Stimulated activated CD4-positive, alpha-beta T cell treated with anti-CD3 and anti-CD28 coated beads, Interleukin-12 subunit alpha, Interleukin-12 subunit beta, amount 100 ng/mL, for 48 hours (primary cell): Measurements from ENCODE around the gene SLC9A3.
"Not testable (repeated sequence)": the region's sequence is repeated elsewhere in the genome, so short reads cannot be mapped to it uniquely, and the experiment has no call there.

ENCODE experiments used
- DNase-seq, 3 donors: peaks; one replicate each; pipeline ENCODE4 v3.0.0-alpha.2; 2020; ENCODE audit warnings: low read depth in 2 of 3, low spot score in 1 of 3

SLC9A3 gene

DNA sequence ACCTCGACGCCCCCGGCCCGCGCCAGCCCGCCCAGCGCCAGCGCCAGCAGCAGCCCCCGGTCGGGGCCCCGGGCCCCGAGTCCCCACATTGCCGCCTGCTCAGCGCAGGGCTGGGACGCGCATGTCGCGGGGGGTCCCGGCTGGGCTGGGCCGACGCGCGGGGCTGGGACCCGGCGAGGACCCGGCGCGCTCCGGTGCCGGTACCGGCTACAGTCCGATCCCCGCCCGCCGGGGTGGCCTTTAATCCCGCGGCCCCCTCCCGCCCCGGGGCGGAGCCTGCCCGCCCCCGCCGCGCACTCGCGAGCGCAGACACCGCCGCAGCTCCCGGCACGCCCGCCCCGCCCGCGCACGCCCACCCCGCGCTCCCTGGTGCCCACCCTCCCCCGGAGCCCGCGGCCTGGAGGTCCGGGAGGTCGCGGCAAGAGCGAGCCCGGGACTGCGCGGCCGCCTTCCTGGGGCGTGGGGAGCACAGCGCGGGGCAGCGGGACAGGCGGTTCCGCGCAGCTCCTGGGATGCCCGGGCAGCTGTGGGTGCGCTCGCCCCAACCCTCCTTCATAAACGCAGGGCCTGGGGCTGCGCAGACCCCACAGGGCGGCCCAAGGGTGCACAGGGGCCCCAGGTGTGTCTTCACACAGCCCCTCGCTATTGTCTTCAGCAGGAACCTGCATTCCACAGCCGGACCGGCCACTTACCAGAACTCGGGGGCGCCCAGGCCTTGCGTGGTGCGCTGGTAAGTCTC is at the start of gene SLC9A3:
TSS of gene SLC9A3 (minus strand) at position 216 of the 739 bp plus-strand sequence.
- no peak for DNase-seq

DNA sequence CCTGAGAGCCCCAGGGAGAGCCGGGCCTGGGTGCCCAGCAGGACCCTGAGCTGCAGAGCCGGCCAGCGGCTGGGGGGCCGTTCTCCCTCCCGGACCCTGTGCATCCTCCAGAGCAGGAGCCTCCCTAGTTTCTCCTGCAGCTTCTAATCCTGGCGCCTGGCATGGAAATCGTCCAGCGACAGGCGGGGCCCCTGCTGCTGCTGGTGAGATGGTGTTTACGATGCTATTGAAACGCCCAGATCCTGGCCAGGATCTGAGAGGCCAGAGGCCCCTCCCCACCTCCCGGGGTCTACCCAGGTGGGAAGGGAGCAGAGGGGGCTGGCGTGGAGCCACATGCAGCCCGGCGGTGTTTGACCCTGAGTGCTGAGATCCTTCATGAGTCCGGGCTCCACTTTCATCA is 49.7 kb upstream of the SLC9A3 start:
- no peak for DNase-seq

DNA sequence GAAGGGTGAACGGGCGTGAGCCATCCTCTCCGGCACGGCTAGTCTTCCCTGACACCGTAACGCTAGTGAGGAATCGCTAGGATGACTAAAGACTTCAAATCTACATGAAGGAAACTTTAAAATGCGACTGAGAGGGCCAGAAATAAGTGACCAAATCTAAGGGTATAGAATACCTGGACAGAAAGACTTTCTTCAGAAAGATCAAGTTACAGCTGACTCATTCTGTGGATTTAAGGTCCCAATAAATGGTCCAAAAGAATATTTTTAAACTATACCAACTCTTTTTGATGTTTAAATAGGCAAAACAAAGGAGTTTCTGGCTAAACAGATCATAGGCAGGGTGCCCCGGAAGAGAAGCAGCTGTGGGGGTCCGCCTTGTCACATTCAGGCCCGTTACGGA is 49.0 kb upstream of the SLC9A3 start:
- DNase-seq = no peak

DNA sequence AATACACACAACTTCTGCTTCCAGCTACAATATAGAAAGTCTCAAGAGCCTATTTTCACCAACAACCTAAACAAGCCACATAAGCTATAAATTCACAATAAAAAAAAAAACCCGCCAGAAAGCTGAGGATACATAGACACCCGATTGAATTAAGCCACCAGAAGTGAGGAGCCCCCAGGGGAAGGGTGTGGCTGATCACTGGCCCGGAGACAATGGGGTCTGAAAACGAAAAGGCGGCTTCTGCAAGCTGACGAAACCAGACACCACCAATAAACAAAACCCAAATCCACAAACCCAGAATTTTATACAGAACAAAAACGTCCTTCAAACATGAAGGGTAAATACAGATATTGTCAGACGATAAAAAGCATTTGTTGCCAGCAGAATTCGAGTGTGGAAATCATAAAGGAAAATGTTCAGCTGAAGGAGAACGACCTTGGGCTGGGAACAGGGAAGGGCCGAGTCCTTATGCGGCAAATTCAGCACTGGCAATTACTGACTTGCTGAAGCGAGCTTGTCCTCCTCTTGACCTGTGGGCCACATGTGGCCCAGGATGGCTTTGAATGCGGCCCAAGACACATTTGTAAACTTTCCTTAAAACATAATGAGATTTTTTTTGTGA is 48.3 kb upstream of the SLC9A3 start:
- no peak for DNase-seq

DNA sequence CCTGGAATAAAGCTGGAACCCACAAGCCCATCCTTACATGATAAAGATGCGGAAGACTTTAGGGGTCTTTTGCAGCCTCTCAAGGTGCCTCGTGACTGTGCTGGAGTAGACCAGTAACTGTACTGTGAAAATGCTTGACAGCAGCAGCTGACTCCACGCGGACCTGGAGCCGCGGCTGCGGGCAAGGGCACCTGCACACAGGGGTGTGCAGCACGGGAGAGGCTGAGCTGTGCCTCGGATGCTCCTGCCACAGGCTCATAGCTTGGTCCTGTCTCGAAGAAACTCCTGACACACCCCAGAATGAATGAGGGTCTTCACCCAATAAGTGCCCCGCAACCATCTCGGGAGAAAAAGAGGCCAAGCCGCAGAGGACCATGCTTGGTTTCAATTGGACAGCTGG is 47.5 kb upstream of the SLC9A3 start:
- DNase-seq = no peak

DNA sequence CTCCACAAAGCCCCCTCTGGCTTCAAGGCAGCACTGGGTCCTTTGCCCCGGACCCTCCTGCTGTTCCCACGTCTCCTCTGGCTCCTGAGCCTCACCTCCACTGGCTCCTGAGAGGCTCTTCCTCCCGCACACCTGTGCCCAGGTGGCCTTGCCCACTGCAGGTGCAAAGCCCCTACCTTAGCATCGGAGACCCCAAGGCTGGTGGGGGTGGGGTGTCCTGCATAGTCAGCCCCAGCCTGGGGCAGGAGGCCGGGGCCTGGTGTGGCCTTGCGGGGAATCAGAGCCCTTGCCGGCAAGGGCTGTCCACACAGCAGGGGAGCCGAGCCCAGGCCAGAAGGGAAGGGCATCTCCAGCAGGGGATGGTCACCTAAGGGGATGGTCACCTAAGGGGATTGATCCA is 46.6 kb upstream of the SLC9A3 start:
- DNase-seq = no peak

DNA sequence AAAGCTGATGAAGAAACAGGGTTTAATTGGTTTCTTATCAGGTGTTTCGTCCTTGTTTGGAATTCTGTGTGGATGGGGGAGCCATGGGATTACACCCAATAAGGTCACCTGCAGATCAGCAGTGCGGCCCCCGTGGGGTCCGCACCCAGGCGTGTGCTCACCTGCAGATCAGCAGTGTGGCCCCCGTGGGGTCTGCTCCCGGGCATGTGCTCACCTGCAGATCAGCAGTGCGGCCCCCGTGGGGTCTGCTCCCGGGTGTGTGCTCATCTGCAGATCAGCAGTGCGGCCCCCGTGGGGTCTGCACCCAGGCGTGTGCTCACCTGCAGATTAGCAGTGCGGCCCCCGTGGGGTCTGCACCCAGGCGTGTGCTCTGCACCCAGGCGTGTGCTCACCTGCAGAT is 46.2 kb upstream of the SLC9A3 start:
- no peak for DNase-seq

DNA sequence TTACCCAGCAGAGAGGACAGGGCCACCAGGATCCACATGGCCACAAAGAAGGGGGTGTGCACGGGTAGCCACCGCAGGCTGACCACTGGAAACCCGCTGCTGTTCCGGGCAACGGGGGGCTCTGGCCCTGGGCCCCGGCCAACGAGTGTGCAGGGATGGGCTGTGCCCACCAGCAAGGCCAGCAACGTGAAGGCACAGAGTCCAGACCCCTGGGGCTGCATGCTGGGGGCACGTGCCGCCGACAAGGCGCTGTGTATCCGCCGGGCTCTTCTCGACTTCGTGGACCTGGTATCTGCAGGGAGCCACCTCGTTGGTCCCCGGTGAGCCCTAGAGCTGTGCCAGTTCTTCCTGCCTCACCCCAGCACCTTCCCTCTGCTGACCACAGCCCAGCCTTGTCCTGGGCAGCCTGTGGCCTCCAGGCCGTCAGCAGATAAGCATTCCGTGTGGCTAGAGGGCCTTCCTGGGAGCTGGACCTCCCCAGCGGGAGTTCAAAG is 45.7 kb upstream of the SLC9A3 start:
- DNase-seq = no peak

DNA sequence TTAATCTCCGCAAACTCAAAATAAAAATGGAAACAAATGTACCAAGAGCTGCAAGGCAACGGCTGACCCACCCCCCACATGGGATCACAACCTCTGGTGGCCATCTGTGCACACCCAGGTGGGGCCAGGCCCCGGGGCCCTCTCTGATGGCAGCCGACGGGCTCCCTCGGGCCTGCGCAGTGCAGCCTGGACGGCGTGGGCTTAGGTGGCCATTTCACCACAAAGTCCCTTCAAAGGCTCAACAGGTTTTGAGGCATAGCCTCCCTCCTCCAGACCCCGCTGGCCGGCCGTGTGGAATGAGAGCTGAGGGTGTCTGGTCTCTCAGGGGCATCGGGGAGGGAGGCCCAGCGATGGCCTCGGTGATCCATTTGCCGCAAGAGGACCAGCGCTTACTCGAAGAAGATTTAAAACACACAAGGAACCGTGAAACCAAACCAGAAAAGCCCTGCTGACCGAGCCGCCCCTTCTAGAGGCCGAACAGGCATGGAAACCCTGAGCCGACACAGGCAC is 45.2 kb upstream of the SLC9A3 start:
- DNase-seq = no peak

DNA sequence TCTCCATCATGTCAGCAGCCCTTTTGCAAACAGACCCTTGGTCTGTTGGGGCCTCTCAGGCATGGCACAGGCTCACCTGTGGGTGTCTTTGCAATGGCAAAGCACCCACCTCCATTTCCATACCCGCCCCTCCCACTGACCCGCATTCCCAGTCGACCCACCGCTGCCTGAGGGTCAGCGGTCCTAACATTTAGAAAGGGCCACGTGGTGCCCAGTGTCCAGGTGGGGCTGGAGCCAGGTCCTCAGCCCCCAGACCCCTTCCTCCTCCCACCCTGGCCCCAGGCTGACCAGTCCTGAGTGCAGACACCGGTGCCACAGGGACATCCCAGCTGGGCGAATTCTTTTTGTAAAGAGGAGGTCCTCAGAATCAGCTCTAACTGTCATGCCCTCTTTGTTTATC is 44.6 kb upstream of the SLC9A3 start:
- DNase-seq = no peak

DNA sequence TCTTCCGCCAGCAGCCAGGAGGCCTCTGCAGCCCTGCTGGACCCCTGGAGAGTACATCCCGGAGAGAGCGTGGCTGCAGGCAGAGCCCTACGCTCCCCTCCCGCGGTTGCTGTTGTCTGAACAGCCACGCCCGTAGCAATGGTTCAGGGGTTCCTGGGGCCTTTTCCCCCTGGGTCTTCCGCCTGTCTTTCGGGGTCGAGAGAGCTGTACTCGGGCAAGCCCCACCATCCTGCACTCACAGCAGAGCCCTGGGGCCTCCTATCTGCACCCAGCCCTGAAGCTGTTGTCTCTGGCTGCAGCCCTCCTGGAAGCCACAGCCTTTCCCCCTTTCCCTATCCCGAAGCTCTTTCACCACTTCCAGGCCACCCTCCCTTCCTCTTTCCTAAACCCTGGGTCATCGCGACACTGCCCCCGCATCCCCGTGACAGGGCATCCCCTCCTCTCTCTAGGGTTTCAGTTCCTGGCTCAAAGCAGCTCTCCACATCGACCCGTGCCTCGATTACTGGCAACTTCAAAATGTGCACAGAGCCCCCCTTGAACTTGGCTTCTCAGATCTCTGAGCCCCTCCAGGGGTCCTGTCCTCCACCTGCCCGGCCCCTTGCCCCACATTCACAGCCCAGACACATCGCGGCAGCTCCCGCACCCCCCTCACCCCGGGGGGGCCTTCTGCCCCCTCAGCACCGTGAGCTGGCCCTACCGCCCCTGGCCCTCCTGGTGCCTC is 44.0 kb upstream of the SLC9A3 start:
- no peak for DNase-seq

DNA sequence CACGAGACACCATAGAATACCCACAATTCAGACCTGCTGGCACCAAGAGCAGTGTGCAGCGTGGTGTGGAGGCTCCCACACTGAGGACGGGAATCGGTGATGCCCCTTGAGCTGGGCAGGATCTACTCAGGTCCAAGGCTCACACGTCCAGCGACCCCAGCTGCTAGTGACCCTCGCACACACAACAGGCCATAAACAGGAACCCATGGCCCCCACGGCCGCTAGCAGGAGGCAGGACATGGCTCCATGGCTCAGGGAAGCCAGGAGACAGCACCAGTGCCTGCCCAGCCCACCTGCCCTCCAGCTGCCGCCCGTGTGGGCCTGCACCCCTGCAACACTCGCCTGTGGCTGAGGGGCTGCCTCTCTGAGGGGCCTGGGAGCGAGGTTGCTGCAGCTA is 43.4 kb upstream of the SLC9A3 start:
- no peak for DNase-seq

DNA sequence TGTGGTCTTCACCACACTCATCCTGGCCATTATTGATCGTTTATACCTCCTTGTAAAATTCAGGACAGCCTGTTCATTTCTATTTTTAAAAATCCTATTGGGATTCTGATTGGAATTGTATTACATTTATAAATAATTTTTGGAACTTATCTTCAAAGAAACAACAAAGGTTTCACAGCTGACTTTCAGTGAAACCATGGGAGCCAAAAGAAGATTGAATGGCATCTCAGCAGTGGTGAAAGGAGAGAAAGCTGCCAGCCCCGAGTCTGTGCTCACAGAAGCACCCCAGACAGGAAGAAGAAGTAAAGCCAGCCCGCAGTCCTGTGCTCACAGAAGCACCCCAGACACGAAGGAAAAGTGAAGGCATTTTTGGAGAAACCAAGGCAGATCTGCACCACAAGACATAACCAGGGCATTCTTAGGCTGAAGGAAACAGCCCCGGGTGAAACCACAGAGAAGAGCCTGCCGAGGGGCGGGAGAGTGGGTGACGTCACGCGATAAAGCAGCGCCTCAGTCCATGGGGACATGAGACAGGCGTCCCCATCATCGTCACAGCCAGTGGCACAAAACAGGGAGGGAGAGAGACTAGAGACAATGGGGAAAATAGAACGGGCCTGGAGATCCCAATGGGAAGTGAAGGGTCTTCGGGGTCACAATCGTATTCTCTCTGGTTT is 42.5 kb upstream of the SLC9A3 start:
- no peak for DNase-seq

DNA sequence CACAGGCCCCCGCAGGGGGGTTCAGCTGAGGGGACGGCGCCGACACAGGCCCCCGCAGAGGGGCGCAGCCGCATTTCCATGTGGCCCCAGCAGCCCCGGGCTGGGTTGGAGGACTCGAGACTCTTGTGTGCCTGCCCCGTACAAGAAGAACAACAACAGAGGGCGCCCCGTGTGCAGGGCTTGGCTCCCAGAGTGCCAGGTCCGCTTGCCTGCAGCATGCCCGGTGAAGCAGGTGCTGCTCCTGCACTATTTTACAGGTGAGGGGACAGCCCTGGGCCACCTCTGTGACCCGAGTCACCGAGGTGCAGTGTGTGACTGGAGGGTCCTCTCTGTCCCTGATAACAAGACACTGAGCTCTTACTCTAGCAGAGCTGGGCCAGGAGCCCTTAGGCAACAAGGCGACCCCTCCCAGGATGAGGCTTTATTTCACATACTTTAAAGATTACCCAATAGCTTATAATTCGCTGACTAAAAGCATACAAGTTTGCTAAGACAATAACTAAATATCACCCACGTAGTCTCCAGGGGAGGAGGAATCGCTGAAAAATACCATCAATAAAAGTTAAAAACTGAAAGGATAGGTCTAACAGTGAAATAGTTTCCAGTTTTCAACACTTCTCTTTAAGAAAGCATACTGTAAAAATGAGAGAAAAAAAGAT is 41.7 kb upstream of the SLC9A3 start:
- DNase-seq = no peak

DNA sequence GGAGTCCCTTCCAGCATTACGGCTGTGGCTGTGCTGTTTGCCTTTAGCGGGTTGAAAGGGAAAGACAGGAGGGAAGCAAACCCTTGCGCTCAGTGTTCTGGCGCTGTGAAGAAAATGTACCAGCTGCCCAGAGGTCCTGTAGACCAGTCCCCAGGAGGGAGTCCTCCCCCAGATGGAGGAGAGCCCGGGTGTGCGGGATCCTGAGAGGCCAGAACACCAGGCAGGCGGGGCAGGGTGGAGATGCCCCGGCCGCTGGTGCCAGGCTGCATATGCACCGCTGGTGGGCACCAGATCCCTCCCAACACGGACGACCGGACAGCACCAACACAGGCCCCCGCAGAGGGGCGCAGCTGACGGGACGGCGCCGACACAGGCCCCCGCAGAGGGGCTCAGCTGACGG is 37.2 kb upstream of the SLC9A3 start:
- DNase-seq = no peak

DNA sequence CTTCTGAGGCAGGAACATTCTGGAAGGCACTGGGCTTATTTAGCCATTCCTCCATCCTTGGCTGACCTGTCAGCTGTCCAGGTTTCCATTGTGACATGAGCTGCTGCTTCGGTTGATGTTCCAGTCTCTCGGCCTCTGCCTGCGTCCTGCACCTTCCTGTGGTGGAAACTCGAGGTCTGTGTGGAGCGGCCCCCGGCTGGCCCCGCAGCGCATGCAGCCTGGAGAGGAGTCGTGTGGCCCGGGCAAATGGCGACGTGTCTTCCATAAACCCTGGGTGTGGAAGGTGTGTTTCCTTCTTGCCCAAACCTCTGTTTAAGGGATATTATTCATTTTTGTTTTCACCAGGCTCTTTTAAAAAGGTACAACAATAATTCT is 36.5 kb upstream of the SLC9A3 start:
- no peak for DNase-seq

DNA sequence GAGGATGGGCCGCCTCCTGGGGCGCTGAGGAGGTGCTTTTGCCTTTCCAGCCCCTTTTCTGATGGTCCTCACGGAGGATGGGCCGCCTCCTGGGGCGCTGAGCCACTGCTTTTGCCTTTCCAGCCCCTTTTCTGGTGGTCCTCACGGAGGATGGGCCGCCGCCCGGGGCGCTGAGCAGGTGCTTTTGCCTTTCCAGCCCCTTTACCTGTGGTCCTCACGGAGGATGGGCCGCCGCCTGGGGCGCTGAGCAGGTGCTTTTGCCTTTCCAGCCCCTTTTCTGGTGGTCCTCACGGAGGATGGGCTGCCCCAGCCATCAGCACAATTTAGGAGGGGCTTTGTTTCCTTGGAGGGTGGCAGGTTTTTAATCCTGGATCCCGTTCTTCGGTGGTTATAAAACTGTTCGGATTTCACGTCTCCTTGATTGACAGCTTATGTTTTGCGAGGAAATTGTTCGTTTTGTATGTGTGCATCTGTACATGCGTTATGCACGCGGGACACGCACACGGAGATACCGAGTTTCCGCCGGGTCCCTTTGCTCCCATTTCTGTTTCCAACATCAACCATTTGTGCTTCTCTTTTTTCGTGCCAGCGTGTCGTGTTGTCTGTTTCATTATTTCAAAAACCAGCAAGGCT is 34.7 kb upstream of the SLC9A3 start:
- DNase-seq = no peak

DNA sequence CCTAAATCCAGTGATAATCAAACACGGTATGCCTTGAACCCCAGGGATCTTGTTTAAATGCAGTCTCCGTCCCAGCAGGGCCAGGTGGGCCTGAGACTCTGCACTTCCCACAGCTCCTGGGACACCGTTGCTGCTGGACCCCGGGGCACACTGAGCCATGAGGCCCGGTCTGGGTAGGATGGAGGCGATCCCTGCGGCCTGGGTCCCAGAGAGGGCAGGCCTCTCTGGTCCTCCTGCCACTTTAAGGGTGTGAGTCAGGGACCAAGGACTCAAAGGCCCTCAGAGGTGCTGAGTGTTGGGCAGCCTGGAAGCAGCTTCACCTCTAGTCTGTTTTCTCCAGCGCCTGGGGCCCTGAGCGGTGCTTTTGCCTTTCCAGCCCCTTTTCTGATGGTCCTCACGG is 34.1 kb upstream of the SLC9A3 start:
- no peak for DNase-seq

DNA sequence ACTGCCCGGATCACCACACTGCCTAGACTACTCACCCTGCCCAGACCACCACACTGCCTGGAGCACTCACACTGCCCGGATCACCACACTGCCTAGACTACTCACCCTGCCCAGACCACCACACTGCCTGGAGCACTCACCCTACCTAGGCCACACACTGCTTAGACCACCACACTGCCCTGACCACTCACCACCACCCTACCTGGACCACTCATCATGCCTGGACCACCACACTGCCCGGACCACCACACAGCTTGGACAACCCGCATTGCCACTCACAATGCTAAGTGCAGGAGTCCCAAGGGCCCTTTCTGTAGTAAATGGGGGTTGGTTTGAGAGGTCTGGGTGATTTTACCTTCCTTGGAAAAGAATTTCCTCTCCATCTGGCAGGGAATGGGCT is 33.7 kb upstream of the SLC9A3 start:
- not testable (repeated sequence) for DNase-seq

DNA sequence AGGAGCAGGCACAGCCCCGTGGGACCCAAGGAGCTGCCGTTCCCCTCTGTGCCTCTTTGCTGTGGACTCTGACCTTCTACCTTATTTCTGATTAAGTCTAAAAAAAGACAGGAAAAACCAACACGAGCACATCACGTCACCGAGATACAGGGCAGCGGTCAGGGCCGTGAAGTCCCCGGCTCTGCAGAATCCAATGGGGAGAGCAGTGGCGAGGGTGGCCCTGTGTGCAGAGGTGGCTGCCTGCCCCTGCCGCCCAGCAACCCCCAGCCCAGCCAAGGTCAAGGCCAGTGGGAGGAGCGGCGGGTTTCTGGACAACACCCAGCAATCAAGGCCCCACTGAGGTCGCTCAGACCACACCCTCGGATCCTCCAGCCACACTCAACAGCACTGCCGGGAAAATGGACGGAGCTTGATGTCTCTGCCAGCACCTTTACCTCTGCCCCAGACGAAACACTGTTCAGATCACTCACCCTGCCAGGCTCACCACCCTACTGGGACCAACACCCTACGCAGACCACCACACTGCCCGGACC is 32.7 kb upstream of the SLC9A3 start:
- DNase-seq = no peak
